Mesothelial cell of epicardium (in vitro differentiated cells): ENCODE data around the gene INPP4B. TPM values are rescaled to one million over a fixed set of nuclear protein-coding genes. Genes with fewer than 3 reads are reported as not detected.
A peak's percentile ranks its signal among the peaks of the same experiment; 100 is the strongest.

Experiments
- DNase-seq, 2 experiments: peaks; one replicate each; pipeline ENCODE4 v3.0.0; 2021; ENCODE audit warnings: low spot score in 2 of 2; ENCODE audit not compliant: unreplicated experiment in 2 of 2
- H3K27ac Mint-ChIP-seq: 2 replicates; pipeline ENCODE4 v1.8.0; 2021; ENCODE audit warnings: mixed read lengths
- H3K27me3 Mint-ChIP-seq: 2 replicates; pipeline ENCODE4 v1.8.0; 2021; ENCODE audit warnings: low read depth, mixed read lengths
- H3K36me3 Mint-ChIP-seq: 2 replicates; pipeline ENCODE4 v1.8.0; 2021; ENCODE audit warnings: mixed read lengths
- H3K4me1 Mint-ChIP-seq: 2 replicates; pipeline ENCODE4 v1.8.0; 2021; ENCODE audit warnings: mixed read lengths
- H3K4me3 Mint-ChIP-seq: 2 replicates; pipeline ENCODE4 v1.8.0; 2021; ENCODE audit warnings: mild to moderate bottlenecking, moderate library complexity, mixed read lengths
- H3K9me3 Mint-ChIP-seq: 2 replicates; pipeline ENCODE4 v1.8.0; 2021; ENCODE audit warnings: mixed read lengths
- CTCF ChIP-seq: fragments of 200-600 bp; sonication (generic); IDR thresholded peaks from one replicate; pipeline ENCODE4 v1.5.0; 2021; ENCODE audit warnings: antibody characterized with exemption; ENCODE audit not compliant: unreplicated experiment
- total RNA-seq: library from RNA; stranded (reverse); gene quantifications from 3 replicates; pipeline ENCODE4 v1.2.1, GENCODE V29; 2021

The INPP4B gene
- total RNA-seq, 1 donor from 2014 or later, result 35.4 TPM

GRCh38 chr4:142356118-142356759, 489.9 kb downstream of the INPP4B start:
- no peaks in the 10 kb centered on the region for H3K27me3 Mint-ChIP-seq
- peaks cover 56% of the 10 kb centered on the region for H3K4me1 Mint-ChIP-seq
- DNase-seq, result no peak
- no peaks in the 10 kb centered on the region for H3K36me3 Mint-ChIP-seq
- H3K4me3 Mint-ChIP-seq, result no peak overlapping the region
- H3K27ac Mint-ChIP-seq, result peak overlapping the region; percentile 83
- no peak for TF ChIP-seq CTCF
- H3K9me3 Mint-ChIP-seq, result no peaks in the 10 kb centered on the region

- TF ChIP-seq CTCF, result no peak
- DNase-seq, result no peak
- H3K9me3 Mint-ChIP-seq, result no peaks in the 10 kb centered on the region
- peaks cover 64% of the 10 kb centered on the region for H3K4me1 Mint-ChIP-seq
- no peaks in the 10 kb centered on the region for H3K27me3 Mint-ChIP-seq
- H3K36me3 Mint-ChIP-seq, result no peaks in the 10 kb centered on the region
- H3K4me3 Mint-ChIP-seq, result no peak overlapping the region
- peak overlapping the region; percentile 83 for H3K27ac Mint-ChIP-seq
Measured at GRCh38 chr4:142355421-142355930, 490.6 kb downstream of the INPP4B start.

GRCh38 chr4:142354794-142355420, 491.2 kb downstream of the INPP4B start:
- H3K27ac Mint-ChIP-seq, result peak overlapping the region; percentile 83
- H3K36me3 Mint-ChIP-seq, result no peaks in the 10 kb centered on the region
- H3K4me1 Mint-ChIP-seq, result peaks cover 69% of the 10 kb centered on the region
- TF ChIP-seq CTCF, result no peak
- H3K4me3 Mint-ChIP-seq, result no peak overlapping the region
- no peak for DNase-seq
- H3K9me3 Mint-ChIP-seq, result no peaks in the 10 kb centered on the region
- no peaks in the 10 kb centered on the region for H3K27me3 Mint-ChIP-seq

- TF ChIP-seq CTCF, result no peak
- Mint-ChIP-seq H3K36me3 (no peaks in the 10 kb centered on the region), H3K4me1 (peaks cover 76% of the 10 kb centered on the region), H3K4me3 (no peak overlapping the region), H3K27ac (peak overlapping the region; percentile 83), H3K9me3 (no peaks in the 10 kb centered on the region), H3K27me3 (no peaks in the 10 kb centered on the region)
- DNase-seq, result no peak
Measured at GRCh38 chr4:142354041-142354440, 492.1 kb downstream of the INPP4B start.

- Mint-ChIP-seq H3K36me3 (no peaks in the 10 kb centered on the region), H3K27me3 (no peaks in the 10 kb centered on the region), H3K9me3 (no peaks in the 10 kb centered on the region), H3K4me3 (no peak overlapping the region), H3K27ac (no peak overlapping the region), H3K4me1 (peaks cover 79% of the 10 kb centered on the region)
- DNase-seq, result no peak
- TF ChIP-seq CTCF, result peak; percentile 79
Measured at GRCh38 chr4:142353149-142353738, 492.9 kb downstream of the INPP4B start.
